ENCODE results near the gene HOMER3. TPM values are rescaled to one million over a fixed set of nuclear protein-coding genes. Genes with fewer than 3 reads are reported as not detected.
A peak's percentile ranks its signal among the peaks of the same experiment; 100 is the strongest.

The HOMER3 gene
- total RNA-seq = 10 to 100 TPM; 15.2 to 18.9 TPM
- long read RNA-seq, partial matches to known transcripts = 1 of 8 reads
- long read RNA-seq, other reads (novel, unspliced or antisense) = 6 of 8 reads

- intact Hi-C loops (cut with DNase I) = no loop called here
- DNase-seq = peak; percentile 87
- ATAC-seq = peak; percentile 78 to 87
Observed at GRCh38 chr19:18940769-18941627, at the start of gene HOMER3. Gene HOMER3 (minus strand): TSS chr19:18941217. CDS start chr19:18938982, 2,235 bp downstream.

- no peak for DNase-seq
- no peak for ATAC-seq
- intact Hi-C loops (cut with DNase I) = no loop called here
Observed at GRCh38 chr19:18990128-18990708, 49.2 kb upstream of the HOMER3 start.

- intact Hi-C loops (cut with DNase I) = no loop called here
- DNase-seq (no peak), ATAC-seq (no peak)
Observed at GRCh38 chr19:18989316-18989715, 48.3 kb upstream of the HOMER3 start.

GRCh38 chr19:18987456-18987855 is 46.4 kb upstream of the HOMER3 start:
- ATAC-seq = no peak
- DNase-seq = no peak
- intact Hi-C loops (cut with DNase I) = no loop called here

DNA sequence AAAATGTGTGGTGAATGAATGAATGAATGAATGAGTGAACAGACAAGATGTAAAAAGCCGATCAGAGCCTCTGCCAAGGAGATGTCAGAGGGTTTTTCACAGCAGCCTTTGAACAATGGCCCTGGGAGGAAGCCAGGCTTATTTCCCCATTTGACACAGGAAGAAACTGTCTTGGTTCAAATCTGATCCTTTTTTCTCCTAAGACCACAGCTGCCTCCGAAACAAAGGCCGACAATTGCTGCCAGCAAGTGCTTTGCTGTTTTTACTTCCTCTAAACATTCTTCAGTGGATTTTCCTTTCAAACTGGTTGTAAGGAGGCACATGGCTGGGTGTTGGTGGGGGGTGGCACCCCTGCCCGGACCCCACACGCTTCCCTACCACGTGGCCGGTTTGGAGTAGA is 44.2 kb upstream of the HOMER3 start:
- DNase-seq (no peak), ATAC-seq (peak; percentile 11 to 48)
- intact Hi-C loops (cut with DNase I) = no loop called here

- intact Hi-C loops (cut with DNase I) = no loop called here
- no peak for ATAC-seq
- no peak for DNase-seq
Observed at GRCh38 chr19:18984251-18984650, 43.2 kb upstream of the HOMER3 start.

GRCh38 chr19:18982669-18983068 is 41.7 kb upstream of the HOMER3 start:
- ATAC-seq = no peak
- DNase-seq = no peak
- intact Hi-C loops (cut with DNase I) = no loop called here

- DNase-seq (no peak), ATAC-seq (no peak)
- intact Hi-C loops (cut with DNase I) = no loop called here
Observed at GRCh38 chr19:18980432-18981020, 39.5 kb upstream of the HOMER3 start.

DNA sequence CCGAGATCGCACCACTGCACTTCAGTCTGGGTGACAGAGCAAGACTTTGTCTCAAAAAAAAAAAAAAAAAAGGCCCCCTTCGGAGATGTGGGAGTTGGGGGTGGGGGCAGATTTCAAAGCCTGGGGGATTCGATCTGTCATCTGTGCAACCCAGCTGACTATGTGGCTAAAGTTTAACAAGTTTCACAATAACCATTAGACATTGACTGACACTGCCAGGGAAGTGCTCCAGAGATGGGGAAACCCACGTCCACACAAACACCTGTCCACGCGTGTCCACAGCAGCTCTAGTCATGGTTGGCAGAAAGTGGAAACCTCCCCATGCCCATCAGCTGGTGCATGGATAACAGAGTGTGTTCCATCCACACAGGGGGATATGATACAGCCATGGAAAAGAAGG is 37.6 kb upstream of the HOMER3 start:
- no peak for ATAC-seq
- intact Hi-C loops (cut with DNase I) = no loop called here
- no peak for DNase-seq

- ATAC-seq = no peak
- DNase-seq = no peak
- intact Hi-C loops (cut with DNase I) = no loop called here
Observed at GRCh38 chr19:18975869-18976268, 34.9 kb upstream of the HOMER3 start.

DNA sequence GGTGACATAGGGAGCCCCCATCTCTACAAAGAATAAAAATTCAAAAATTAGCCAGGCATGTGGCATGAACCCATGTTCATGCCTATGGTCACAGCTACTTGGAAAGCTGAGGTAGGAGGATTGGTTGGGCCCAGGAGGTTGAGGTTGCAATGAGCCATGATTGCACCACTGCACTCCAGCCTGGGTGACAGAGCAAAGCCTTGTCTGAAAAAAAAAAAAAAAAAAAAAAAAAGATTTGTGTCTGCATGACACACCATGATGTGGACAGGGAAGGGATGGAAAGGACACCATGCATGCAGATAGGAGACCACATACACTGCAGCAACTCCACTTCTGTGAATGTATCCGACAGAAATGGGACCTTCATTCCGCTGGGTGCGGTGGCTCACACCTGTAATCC is 34.0 kb upstream of the HOMER3 start:
- no peak for DNase-seq
- intact Hi-C loops (cut with DNase I) = no loop called here
- ATAC-seq = no peak

DNA sequence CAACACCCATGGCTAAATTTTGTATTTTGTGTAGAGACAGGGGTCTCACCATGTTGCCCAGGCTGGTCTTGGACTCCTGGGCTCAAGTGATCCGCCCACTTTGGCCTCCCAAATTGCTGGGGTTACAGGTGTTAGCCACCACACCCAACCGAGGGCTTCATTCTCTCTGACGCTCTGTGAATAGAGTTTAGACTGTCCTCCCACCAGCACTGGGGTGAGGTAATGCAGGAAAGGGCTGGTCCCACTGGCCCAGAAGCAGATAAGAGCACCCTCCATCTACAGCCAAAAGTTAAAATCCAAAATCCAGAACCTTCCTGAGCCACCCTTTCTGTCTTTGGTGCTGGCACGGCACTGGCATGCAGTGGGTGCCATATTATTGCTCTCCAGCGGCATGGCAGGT is 31.8 kb upstream of the HOMER3 start:
- peak in 1 of 2 donors; percentile 50 for ATAC-seq
- intact Hi-C loops (cut with DNase I) = no loop called here

DNA sequence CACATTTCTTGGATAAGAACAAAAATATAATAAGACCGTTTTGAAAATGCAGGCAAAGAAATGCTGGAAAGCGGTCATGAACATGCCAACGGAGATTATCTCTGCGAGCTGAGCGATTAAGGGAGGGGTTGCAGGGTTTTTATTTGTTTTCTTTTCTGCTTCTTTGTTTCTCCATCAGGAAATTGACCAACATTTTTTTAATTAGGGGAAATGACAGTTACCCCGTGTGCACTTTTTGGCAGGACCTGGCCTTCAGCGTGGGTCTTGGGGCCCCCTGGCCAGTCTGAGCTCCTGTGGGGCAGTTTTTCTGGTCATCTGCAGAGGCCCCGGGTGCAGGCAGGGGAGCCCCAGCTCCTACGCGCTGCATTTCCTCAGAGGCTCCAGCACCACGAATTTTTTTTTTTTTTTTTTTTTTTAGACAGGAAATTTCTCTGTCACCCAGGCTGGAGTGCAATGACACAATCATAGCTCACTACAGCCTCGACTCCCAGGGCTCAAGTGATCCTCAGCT is 31.3 kb upstream of the HOMER3 start:
- DNase-seq (no peak), ATAC-seq (peak; percentile 29 to 53)
- intact Hi-C loops (cut with DNase I) = no loop called here

More for the DNA sequence above, 31.8 kb upstream of the HOMER3 start:
- DNase-seq = no peak

DNA sequence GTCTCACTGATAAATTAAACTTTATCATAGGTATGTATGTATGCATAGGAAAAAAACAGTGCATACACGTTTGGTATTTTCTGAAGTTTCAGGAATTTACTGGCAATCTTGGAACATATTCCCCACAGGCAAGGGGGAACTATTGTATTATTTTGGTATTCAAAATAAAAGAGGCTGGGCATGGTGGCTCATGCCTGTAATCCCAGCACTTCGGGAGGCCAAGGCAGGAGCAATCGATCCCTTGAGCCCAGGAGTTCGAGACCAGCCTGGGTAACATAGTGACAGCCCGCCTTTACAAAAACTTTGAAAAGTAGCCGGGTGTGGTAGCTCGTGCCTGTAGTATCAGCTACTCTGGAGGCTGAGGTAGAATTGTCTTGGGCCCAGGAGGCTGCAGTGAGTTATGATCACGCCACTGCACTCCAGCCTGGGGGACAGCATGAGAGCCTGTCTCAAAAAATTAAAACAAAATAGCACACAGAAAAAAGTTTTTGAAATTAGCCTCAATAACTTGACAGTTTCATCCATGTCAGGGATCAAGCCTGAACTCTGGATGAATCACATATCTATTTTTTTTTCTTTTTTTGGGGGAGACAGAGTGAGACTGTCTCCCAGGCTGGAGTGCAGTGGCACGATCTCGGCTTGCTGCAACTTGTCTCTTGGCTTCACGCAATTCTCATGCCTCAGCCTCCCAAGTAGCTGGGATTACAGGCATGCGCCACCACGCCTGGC is 29.1 kb upstream of the HOMER3 start:
- intact Hi-C loops (cut with DNase I) = no loop called here
- DNase-seq (no peak), ATAC-seq (no peak)

DNA sequence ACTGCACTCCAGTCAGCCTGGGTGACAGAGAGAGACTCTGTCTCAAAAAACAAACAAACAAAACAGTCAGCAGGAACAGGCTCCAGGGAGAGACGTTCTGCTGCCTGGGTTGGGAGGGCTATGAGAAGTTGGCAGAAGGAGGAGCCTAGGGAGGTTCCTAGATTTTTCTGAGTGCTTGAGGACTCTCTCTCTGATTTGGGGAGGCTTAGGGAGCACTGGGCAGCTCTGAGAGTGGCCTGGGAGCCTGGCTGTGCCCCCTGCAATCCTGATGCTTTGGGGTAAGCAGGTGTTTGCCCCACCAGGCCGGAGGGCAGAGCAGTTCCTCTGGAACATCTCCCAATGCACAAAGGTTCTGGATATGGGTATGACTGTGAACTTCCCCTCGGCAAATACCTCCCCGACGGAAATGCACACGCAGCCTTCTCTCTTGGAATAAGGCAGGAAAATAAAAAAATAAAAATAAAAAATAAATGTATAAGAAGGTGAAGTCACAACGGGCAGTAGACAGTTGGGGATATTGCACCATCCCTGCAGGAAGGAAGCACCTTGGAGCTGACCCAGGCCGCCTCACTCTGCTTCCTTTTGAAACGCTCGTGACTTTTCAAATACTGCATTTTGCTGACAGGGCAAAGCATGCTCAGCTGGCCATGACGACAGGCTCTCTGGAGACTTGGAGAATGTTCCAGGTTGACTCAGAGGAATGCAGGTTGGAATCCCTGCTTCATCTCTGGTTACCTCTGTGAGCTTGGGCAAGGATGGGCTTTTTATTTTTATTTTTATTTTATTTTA is 26.5 kb upstream of the HOMER3 start:
- ATAC-seq = peak; percentile 54 to 60
- peak; percentile 70 for DNase-seq
- intact Hi-C loops (cut with DNase I) = no loop called here

DNA sequence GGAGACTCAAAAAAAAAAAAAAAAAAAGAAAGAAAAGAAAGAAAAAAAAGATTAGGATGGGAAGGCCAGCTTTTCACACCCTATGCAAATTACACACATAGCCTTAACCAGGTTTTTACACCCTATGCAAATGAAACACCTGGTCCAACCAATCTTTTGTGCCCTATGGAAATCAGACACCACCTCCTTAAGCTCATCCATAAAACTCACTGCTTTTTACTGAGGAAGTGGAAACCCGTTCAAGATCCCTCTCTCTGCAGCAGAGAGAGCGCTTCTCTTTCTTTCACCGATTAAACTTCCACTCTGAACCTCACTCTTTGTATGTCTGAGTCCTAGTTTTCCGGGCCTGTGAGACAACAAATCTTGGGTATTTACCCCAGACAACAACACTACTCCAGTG is 25.3 kb upstream of the HOMER3 start:
- ATAC-seq = no peak
- DNase-seq = no peak
- intact Hi-C loops (cut with DNase I) = no loop called here

GRCh38 chr19:18964121-18964520 is 23.1 kb upstream of the HOMER3 start:
- intact Hi-C loops (cut with DNase I) = no loop called here

DNA sequence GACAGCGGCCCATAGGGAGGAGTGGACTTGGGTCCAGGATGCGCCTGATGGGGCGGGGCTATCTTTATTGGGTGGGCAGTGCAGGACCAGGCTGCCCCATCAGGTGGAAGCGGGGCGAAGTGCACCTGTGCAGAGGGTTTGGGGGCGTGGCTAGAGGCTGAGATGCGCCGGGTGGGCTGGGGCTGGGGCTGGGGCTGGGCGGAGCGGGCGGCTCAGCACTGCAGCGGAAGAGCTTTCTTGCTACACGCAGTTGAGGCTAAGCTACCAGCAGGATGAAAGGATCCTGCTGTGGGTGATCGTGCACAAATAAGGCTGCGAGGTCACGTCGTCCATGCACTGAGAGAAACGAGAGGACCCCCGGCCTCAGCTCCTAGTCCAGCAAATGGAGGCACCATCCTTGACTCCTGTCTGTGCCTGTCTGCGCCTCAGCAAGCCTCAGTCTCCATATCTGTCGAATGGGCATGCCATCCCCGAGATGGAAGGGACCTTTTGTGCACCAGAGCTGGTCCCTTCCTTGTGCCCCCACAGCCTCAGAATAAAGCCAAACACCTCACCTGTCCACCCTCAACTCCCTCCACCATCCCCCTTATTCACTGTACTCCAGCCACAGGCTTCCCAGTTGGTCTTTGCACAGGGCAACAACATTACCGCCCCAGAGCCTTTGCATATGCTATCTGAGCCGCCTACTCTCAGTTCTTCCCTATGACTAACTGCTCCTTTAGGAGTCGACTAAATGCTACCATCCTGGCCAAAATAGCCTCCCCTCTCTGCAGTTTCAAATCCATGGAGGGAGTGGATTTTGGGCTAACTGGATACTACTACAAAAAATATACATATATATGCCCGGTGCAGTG is 21.0 kb upstream of the HOMER3 start:
- DNase-seq = no peak
- intact Hi-C loops (cut with DNase I) = no loop called here
- ATAC-seq = no peak

More at GRCh38 chr19:18964121-18964520, 23.1 kb upstream of the HOMER3 start:
- DNase-seq = no peak
- ATAC-seq = no peak

Data from left cardiac atrium (tissue), 4 donors.